EL (cell line): ENCODE measurements around the gene DAPK1.
A peak's percentile ranks its signal among the peaks of the same experiment; 100 is the strongest.

Source experiments
- DNase-seq: peaks from one replicate; pipeline ENCODE4 v3.0.0-alpha.2; 2016

DAPK1 gene

GRCh38 chr9:87650611-87651295 lies 153.1 kb downstream of the DAPK1 start:
- DNase-seq: no peak

GRCh38 chr9:87651431-87651830 lies 153.8 kb downstream of the DAPK1 start:
- DNase-seq: no peak

GRCh38 chr9:87653941-87654340 lies 156.3 kb downstream of the DAPK1 start:
- no peak for DNase-seq

GRCh38 chr9:87655731-87656130 lies 158.1 kb downstream of the DAPK1 start:
- no peak for DNase-seq

- peak; percentile 31 for DNase-seq
Measured at GRCh38 chr9:87656485-87656884, 158.8 kb downstream of the DAPK1 start.

- DNase-seq: peak; percentile 17
Measured at GRCh38 chr9:87657190-87657589, 159.5 kb downstream of the DAPK1 start.

GRCh38 chr9:87657893-87658292 lies 160.2 kb downstream of the DAPK1 start:
- DNase-seq: no peak

- DNase-seq: no peak
Measured at GRCh38 chr9:87658511-87658910, 160.8 kb downstream of the DAPK1 start.

- DNase-seq: no peak
Measured at GRCh38 chr9:87659534-87660419, 162.1 kb downstream of the DAPK1 start.

- no peak for DNase-seq
Measured at GRCh38 chr9:87661241-87661640, 163.6 kb downstream of the DAPK1 start.

- DNase-seq: peak; percentile 91
Measured at GRCh38 chr9:87662808-87663528, 165.3 kb downstream of the DAPK1 start.

- no peak for DNase-seq
Measured at GRCh38 chr9:87663556-87663955, 165.9 kb downstream of the DAPK1 start.

GRCh38 chr9:87664153-87665060 lies 166.7 kb downstream of the DAPK1 start:
- DNase-seq: no peak

- DNase-seq: no peak
Measured at GRCh38 chr9:87665505-87665904, 167.8 kb downstream of the DAPK1 start.

- DNase-seq: peak; percentile 26
Measured at GRCh38 chr9:87667164-87667738, 169.6 kb downstream of the DAPK1 start.

- DNase-seq: no peak
Measured at GRCh38 chr9:87668222-87668621, 170.6 kb downstream of the DAPK1 start.

- no peak for DNase-seq
Measured at GRCh38 chr9:87668722-87669121, 171.1 kb downstream of the DAPK1 start.

- DNase-seq: no peak
Measured at GRCh38 chr9:87670572-87671264, 173.1 kb downstream of the DAPK1 start.

GRCh38 chr9:87671478-87671877 lies 173.8 kb downstream of the DAPK1 start:
- DNase-seq: no peak

- DNase-seq: no peak
Measured at GRCh38 chr9:87671925-87672324, 174.3 kb downstream of the DAPK1 start.

- no peak for DNase-seq
Measured at GRCh38 chr9:87672586-87672985, 174.9 kb downstream of the DAPK1 start.
